Measurements from ENCODE around the gene CRY1.

GRCh38 chr12:106999446-106999845 is 93.9 kb downstream of the CRY1 start:
- TF ChIP-seq POLR2A (IDR thresholded peaks at IDR 0.05) (no peak), POLR2AphosphoS5 (IDR thresholded peaks at IDR 0.05) (no peak), EP300 (IDR thresholded peaks at IDR 0.05) (no peak)
- TF ChIP-seq, protein P1, sequence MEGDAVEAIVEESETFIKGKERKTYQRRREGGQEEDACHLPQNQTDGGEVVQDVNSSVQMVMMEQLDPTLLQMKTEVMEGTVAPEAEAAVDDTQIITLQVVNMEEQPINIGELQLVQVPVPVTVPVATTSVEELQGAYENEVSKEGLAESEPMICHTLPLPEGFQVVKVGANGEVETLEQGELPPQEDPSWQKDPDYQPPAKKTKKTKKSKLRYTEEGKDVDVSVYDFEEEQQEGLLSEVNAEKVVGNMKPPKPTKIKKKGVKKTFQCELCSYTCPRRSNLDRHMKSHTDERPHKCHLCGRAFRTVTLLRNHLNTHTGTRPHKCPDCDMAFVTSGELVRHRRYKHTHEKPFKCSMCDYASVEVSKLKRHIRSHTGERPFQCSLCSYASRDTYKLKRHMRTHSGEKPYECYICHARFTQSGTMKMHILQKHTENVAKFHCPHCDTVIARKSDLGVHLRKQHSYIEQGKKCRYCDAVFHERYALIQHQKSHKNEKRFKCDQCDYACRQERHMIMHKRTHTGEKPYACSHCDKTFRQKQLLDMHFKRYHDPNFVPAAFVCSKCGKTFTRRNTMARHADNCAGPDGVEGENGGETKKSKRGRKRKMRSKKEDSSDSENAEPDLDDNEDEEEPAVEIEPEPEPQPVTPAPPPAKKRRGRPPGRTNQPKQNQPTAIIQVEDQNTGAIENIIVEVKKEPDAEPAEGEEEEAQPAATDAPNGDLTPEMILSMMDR (IDR thresholded peaks at IDR 0.05), result no peak
